Glutamatergic neuron (in vitro differentiated cells): Measurements from ENCODE around the gene BBS1. TPM values are rescaled to one million over a fixed set of nuclear protein-coding genes. Genes with fewer than 3 reads are reported as not detected.

Source experiments
- DNase-seq: peaks from one replicate; pipeline ENCODE4 v3.0.0; 2022
- H3K27ac Mint-ChIP-seq: one replicate; pipeline ENCODE4 v1.8.0; 2020; ENCODE audit warnings: mild to moderate bottlenecking, mixed read lengths, inconsistent platforms; ENCODE audit not compliant: unreplicated experiment
- H3K27me3 Mint-ChIP-seq: one replicate; pipeline ENCODE4 v1.8.0; 2020; ENCODE audit warnings: mild to moderate bottlenecking, moderate library complexity, mixed read lengths, inconsistent platforms; ENCODE audit not compliant: unreplicated experiment
- H3K36me3 Mint-ChIP-seq: one replicate; pipeline ENCODE4 v1.8.0; 2020; ENCODE audit warnings: mild to moderate bottlenecking, mixed read lengths, inconsistent platforms; ENCODE audit not compliant: unreplicated experiment
- H3K4me1 Mint-ChIP-seq: one replicate; pipeline ENCODE4 v1.8.0; 2020; ENCODE audit warnings: mild to moderate bottlenecking, low read depth, mixed read lengths, inconsistent platforms; ENCODE audit not compliant: unreplicated experiment
- H3K4me3 Mint-ChIP-seq: one replicate; pipeline ENCODE4 v1.8.0; 2020; ENCODE audit warnings: mild to moderate bottlenecking, mixed read lengths, inconsistent platforms; ENCODE audit not compliant: unreplicated experiment
- H3K9me3 Mint-ChIP-seq: one replicate; pipeline ENCODE4 v1.8.0; 2020; ENCODE audit warnings: mild to moderate bottlenecking, moderate library complexity, mixed read lengths, inconsistent platforms; ENCODE audit not compliant: unreplicated experiment
- CTCF ChIP-seq: fragments of 200-600 bp; sonication (generic); IDR thresholded peaks from one replicate; pipeline ENCODE4 v1.5.0; 2021; ENCODE audit not compliant: partially characterized antibody, unreplicated experiment
- total RNA-seq: library from RNA; stranded (reverse); fragmentation: NEBNext Ultra II Directional; extraction: Animal tissue kit (Norgen Biotek cat#: 25700); gene quantifications from one replicate; pipeline ENCODE4 v1.2.1, GENCODE V29; 2021; ENCODE audit not compliant: unreplicated experiment

The BBS1 gene
- total RNA-seq, 1 donor from 2014 or later, result 37.3 TPM

- Mint-ChIP-seq H3K4me1 (peaks cover under 1% of the 10 kb centered on the region), H3K4me3 (no peak overlapping the region), H3K27me3 (peaks cover 6% of the 10 kb centered on the region), H3K9me3 (peaks cover 5% of the 10 kb centered on the region), H3K27ac (no peak overlapping the region), H3K36me3 (no peaks in the 10 kb centered on the region)
- TF ChIP-seq CTCF, result no peak
- no peak for DNase-seq
Observed at GRCh38 chr11:66556086-66556485, 45.7 kb downstream of the BBS1 start.

- Mint-ChIP-seq H3K27ac (no peak overlapping the region), H3K4me3 (no peak overlapping the region), H3K36me3 (no peaks in the 10 kb centered on the region), H3K27me3 (peaks cover 10% of the 10 kb centered on the region), H3K9me3 (peaks cover 8% of the 10 kb centered on the region), H3K4me1 (peaks cover 4% of the 10 kb centered on the region)
- DNase-seq, result no peak
- TF ChIP-seq CTCF, result no peak
Observed at GRCh38 chr11:66557733-66558326, 47.4 kb downstream of the BBS1 start.

- no peaks in the 10 kb centered on the region for H3K36me3 Mint-ChIP-seq
Observed at GRCh38 chr11:66559142-66559865, 48.9 kb downstream of the BBS1 start.

GRCh38 chr11:66559866-66560676 is 49.6 kb downstream of the BBS1 start:
- Mint-ChIP-seq H3K4me3 (no peak overlapping the region), H3K36me3 (no peaks in the 10 kb centered on the region), H3K4me1 (peaks cover 6% of the 10 kb centered on the region), H3K9me3 (peaks cover 8% of the 10 kb centered on the region), H3K27ac (no peak overlapping the region), H3K27me3 (peaks cover 10% of the 10 kb centered on the region)
- no peak for DNase-seq
- no peak for TF ChIP-seq CTCF

More at GRCh38 chr11:66559142-66559865, 48.9 kb downstream of the BBS1 start:
- Mint-ChIP-seq H3K27ac (no peak overlapping the region), H3K9me3 (peaks cover 8% of the 10 kb centered on the region), H3K27me3 (peaks cover 11% of the 10 kb centered on the region), H3K4me3 (no peak overlapping the region), H3K4me1 (peaks cover 6% of the 10 kb centered on the region)
- TF ChIP-seq CTCF, result no peak
- no peak for DNase-seq
